OCI-LY7 (cell line): ENCODE results near the gene HGFAC. TPM values are rescaled to one million over a fixed set of nuclear protein-coding genes. Genes with fewer than 3 reads are reported as not detected.

Experiments
- BruUV-seq: library from RNA; stranded (reverse); fragments of 400-500 nt; replicated peaks from 2 replicates; lab custom pipeline; 2021; lab: Mats Ljungman, UMichigan
- CTCF ChIA-PET: fragments of 300-600 bp; sonication (Branson Sonifier 250); formaldehyde crosslinking; loops from one replicate; lab custom pipeline; 2022; ENCODE audit warnings: antibody characterized with exemption; ENCODE audit not compliant: unreplicated experiment; lab: Charles Lee
- POLR2A ChIA-PET: fragments of 300-600 bp; sonication (Branson Sonifier 250); formaldehyde crosslinking; loops from one replicate; lab custom pipeline; 2022; ENCODE audit warnings: antibody characterized with exemption; lab: Charles Lee
- DNase-seq: peaks from one replicate; pipeline ENCODE4 v3.0.0-alpha.2; 2015; ENCODE audit warnings: low spot score
- H2AFZ ChIP-seq: fragments of 200-600 bp; sonication (generic), shearing (Covaris generic); 2 replicates; pipeline ENCODE4 v1.6.1; 2014; ENCODE audit warnings: mild to moderate bottlenecking, antibody characterized with exemption, low read length, moderate library complexity
- H3K27ac ChIP-seq: fragments of 200-600 bp; sonication (generic); 2 replicates; pipeline ENCODE4 v1.5.1; 2014; ENCODE audit warnings: mixed run types, low read depth, mild to moderate bottlenecking, moderate library complexity, low read length, inconsistent platforms; ENCODE audit not compliant: poor library complexity, severe bottlenecking
- H3K36me3 ChIP-seq: fragments of 200-600 bp; sonication (generic); 2 replicates; pipeline ENCODE4 v1.6.1; 2014; ENCODE audit warnings: mild to moderate bottlenecking, antibody characterized with exemption, low read length, moderate library complexity, mixed read lengths; ENCODE audit not compliant: insufficient read depth
- H3K4me1 ChIP-seq: fragments of 200-600 bp; sonication (generic); 2 replicates; pipeline ENCODE4 v1.5.1; 2014; ENCODE audit warnings: mild to moderate bottlenecking, low read length; ENCODE audit not compliant: insufficient read depth, poor library complexity, severe bottlenecking
- H3K4me2 ChIP-seq: fragments of 200-600 bp; sonication (generic); 2 replicates; pipeline ENCODE4 v1.6.1; 2014; ENCODE audit warnings: mild to moderate bottlenecking, low read length
- H3K4me3 ChIP-seq: fragments of 200-600 bp; sonication (generic); 2 replicates; pipeline ENCODE4 v1.5.1; 2014; ENCODE audit warnings: mild to moderate bottlenecking, low read depth, low read length; ENCODE audit not compliant: poor library complexity, severe bottlenecking
- H3K79me2 ChIP-seq: fragments of 200-600 bp; sonication (generic); 2 replicates; pipeline ENCODE4 v1.6.1; 2016; ENCODE audit warnings: low read depth, mild to moderate bottlenecking, low read length, moderate library complexity, mixed read lengths; ENCODE audit not compliant: insufficient read depth
- H3K9me2 ChIP-seq: fragments of 200-600 bp; sonication (generic); 2 replicates; pipeline ENCODE4 v1.6.1; 2016; ENCODE audit warnings: mild to moderate bottlenecking, low read length, mixed read lengths; ENCODE audit not compliant: insufficient read depth
- H3K9me3 ChIP-seq: fragments of 200-600 bp; sonication (generic); 2 replicates; pipeline ENCODE4 v1.6.1; 2014; ENCODE audit warnings: mild to moderate bottlenecking, mixed run types, low read length, mixed read lengths
- H4K20me1 ChIP-seq: fragments of 200-600 bp; sonication (generic); 2 replicates; pipeline ENCODE4 v1.6.1; 2014; ENCODE audit warnings: mild to moderate bottlenecking, antibody characterized with exemption, low read length, moderate library complexity, mixed read lengths; ENCODE audit not compliant: insufficient read depth
- CTCF ChIP-seq: fragments of 200-600 bp; sonication (generic); conservative IDR thresholded peaks from 2 replicates; pipeline ENCODE4 v1.5.1; 2014; ENCODE audit warnings: mild to moderate bottlenecking, antibody characterized with exemption, low read length, moderate library complexity, mixed read lengths
- EZH2phosphoT487 ChIP-seq: fragments of 200-600 bp; sonication (generic); IDR thresholded peaks from 2 replicates; pipeline ENCODE4 v1.6.1; 2018; ENCODE audit warnings: low read depth, borderline replicate concordance, mild to moderate bottlenecking, mixed run types, antibody characterized with exemption, low read length, moderate library complexity, mixed read lengths
- intact Hi-C: fragments of 100-400 bp; cut with micrococcal nuclease; formaldehyde crosslinking; loops from one replicate; pipeline ENCODE4 v1.10.0; 2022; ENCODE audit not compliant: unreplicated experiment
- total RNA-seq, 2 experiments: library from RNA; depleted of rRNA in 1 of 2; stranded (reverse); fragments of >200 nt in 1 of 2; shearing (Covaris generic) in 1 of 2; gene quantifications; 2 replicates each; pipeline ENCODE4 v1.2.3, GENCODE V29; 2014 to 2022

Gene HGFAC
- total RNA-seq, 2 experiments from 2014 or later = not detected

DNA sequence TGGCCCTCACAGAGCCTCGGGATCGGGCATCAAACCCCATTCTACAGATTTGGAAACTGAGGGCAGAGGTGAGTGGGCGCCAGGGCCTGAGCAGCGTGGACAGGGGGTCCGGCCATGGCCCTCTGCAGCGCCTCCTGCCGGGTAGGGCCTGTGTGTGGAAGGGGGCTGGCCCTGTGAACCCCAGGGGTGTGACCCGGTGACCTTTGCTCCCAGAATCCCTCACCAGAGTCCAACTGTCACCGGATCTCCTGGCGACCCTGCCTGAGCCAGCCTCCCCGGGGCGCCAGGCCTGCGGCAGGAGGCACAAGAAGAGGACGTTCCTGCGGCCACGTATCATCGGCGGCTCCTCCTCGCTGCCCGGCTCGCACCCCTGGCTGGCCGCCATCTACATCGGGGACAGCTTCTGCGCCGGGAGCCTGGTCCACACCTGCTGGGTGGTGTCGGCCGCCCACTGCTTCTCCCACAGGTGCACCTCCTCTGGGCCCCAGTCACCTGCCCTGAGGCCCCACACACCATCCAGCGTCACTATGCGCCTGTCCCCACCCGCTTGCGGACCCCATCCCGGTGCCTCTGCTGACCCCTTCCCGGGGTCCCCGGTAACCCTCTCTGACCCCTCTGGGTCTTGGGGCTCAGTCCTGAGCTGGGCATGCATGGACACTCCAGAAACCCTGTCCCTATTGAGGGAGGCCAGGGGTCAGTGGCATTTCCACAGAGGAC is 4.2 kb downstream of the HGFAC start:
- no peak overlapping the region for H2AFZ ChIP-seq
- ChIA-PET POLR2A (no interaction called here), CTCF (no interaction called here)
- no TSS peak for BruUV-seq
- no peaks in the 10 kb centered on the region for H3K9me3 ChIP-seq
- no peaks in the 10 kb centered on the region for H4K20me1 ChIP-seq
- intact Hi-C loops = no loop called here
- no peaks in the 10 kb centered on the region for H3K9me2 ChIP-seq
- no peak overlapping the region for H3K4me3 ChIP-seq
- TF ChIP-seq EZH2phosphoT487 (no peak), CTCF (no peak)
- H3K79me2 ChIP-seq = no peaks in the 10 kb centered on the region
- no peaks in the 10 kb centered on the region for H3K4me1 ChIP-seq
- no peaks in the 10 kb centered on the region for H3K36me3 ChIP-seq
- no peak overlapping the region for H3K27ac ChIP-seq
- H3K4me2 ChIP-seq = no peak overlapping the region
- DNase-seq = no peak

DNA sequence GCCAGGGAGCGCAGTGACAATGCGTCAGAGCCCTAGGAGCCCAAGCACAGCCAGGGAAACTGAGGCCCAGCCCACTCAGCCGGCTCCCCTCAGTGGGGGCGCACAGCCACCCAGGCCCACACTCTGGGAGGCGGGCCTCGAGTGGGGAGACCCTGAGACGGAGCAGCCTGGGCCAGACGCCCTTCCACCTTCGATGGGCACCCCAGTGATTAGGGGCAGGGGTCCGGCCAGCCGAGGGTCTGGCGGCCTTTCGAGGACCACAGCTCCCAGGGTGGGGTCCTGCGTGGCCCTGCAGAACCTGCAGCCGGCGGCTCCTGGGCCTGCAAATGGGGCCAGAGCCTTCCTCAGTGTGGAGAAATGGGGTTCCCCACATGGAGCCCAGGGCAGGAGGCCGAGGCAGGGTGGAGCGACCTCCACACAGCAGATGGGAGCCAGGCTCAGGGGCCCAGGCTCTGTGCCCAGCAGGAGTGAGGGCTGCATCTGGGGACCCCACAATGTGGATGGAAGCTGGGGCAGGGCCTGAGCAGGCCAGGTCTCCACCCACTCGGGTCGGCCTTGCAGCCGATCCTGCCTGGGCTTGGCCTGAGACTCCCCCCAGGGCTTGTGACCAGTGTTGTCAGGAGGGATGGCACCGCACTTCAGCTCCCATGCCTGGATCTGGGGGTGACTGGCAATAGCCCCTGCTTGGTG is 5.0 kb downstream of the HGFAC start:
- CTCF ChIA-PET = no interaction called here
- no peaks in the 10 kb centered on the region for H3K79me2 ChIP-seq
- H2AFZ ChIP-seq = no peak overlapping the region
- H3K9me2 ChIP-seq = no peaks in the 10 kb centered on the region
- intact Hi-C loops = no loop called here
- H3K4me2 ChIP-seq = no peak overlapping the region
- no peak overlapping the region for H3K4me3 ChIP-seq
- H3K36me3 ChIP-seq = no peaks in the 10 kb centered on the region
- no peak for DNase-seq
- H4K20me1 ChIP-seq = no peaks in the 10 kb centered on the region
- POLR2A ChIA-PET = no interaction called here
- no TSS peak for BruUV-seq
- no peak overlapping the region for H3K27ac ChIP-seq
- TF ChIP-seq EZH2phosphoT487 (no peak), CTCF (no peak)
- H3K9me3 ChIP-seq = no peaks in the 10 kb centered on the region
- no peaks in the 10 kb centered on the region for H3K4me1 ChIP-seq
